Stimulated activated memory B cell treated with anti-CD40 and anti-IgM and Interleukin-4, amounts not matched to agents 10 μg/mL and 1 μg/mL and 100 μg/mL, for 72 hours (primary cell): Measurements from ENCODE around the gene ABCG2.

ENCODE experiments used
- ATAC-seq: fragments of 150-1000 bp; cut with Tn5 transposase; 2 replicates; pipeline ENCODE4 v1.10.0; 2021
- H3K27ac Mint-ChIP-seq: one replicate; pipeline ENCODE4 v1.8.0; 2022; ENCODE audit warnings: mild to moderate bottlenecking, mixed read lengths
- H3K27me3 Mint-ChIP-seq: one replicate; pipeline ENCODE4 v1.8.0; 2022; ENCODE audit warnings: mixed read lengths
- H3K36me3 Mint-ChIP-seq: one replicate; pipeline ENCODE4 v1.8.0; 2022; ENCODE audit warnings: mixed read lengths
- H3K4me1 Mint-ChIP-seq: one replicate; pipeline ENCODE4 v1.8.0; 2022; ENCODE audit warnings: mixed read lengths
- H3K4me3 Mint-ChIP-seq: one replicate; pipeline ENCODE4 v1.8.0; 2022; ENCODE audit warnings: mild to moderate bottlenecking, moderate library complexity, mixed read lengths
- H3K9me3 Mint-ChIP-seq: one replicate; pipeline ENCODE4 v1.8.0; 2022; ENCODE audit warnings: mixed read lengths

Gene ABCG2

GRCh38 chr4:88158489-88159228 is at the start of gene ABCG2:
Gene ABCG2, minus strand, starts transcription at chr4:88158639. Its CDS starts 18,644 bp downstream, at chr4:88139995.
- peak; percentile 81 for ATAC-seq
- Mint-ChIP-seq H3K9me3 (no peaks in the 10 kb centered on the region), H3K4me1 (peaks cover 10% of the 10 kb centered on the region), H3K27me3 (peaks cover 11% of the 10 kb centered on the region), H3K36me3 (no peaks in the 10 kb centered on the region), H3K27ac (no peak within 1 kb of the TSS), H3K4me3 (peak within 1 kb of the TSS; percentile 60)

GRCh38 chr4:88208156-88208555 is 49.7 kb upstream of the ABCG2 start:
- Mint-ChIP-seq H3K4me1 (no peaks in the 10 kb centered on the region), H3K27ac (no peak overlapping the region), H3K27me3 (peaks cover 15% of the 10 kb centered on the region), H3K9me3 (no peaks in the 10 kb centered on the region), H3K4me3 (no peak overlapping the region), H3K36me3 (no peaks in the 10 kb centered on the region)
- no peak for ATAC-seq

- H3K9me3 Mint-ChIP-seq = no peaks in the 10 kb centered on the region
- no peaks in the 10 kb centered on the region for H3K4me1 Mint-ChIP-seq
- ATAC-seq = no peak
- H3K36me3 Mint-ChIP-seq = no peaks in the 10 kb centered on the region
- no peak overlapping the region for H3K4me3 Mint-ChIP-seq
- no peak overlapping the region for H3K27ac Mint-ChIP-seq
- peaks cover 15% of the 10 kb centered on the region for H3K27me3 Mint-ChIP-seq
These were observed 48.7 kb upstream of the ABCG2 start for GRCh38 chr4:88207171-88207570.

- ATAC-seq = no peak
- Mint-ChIP-seq H3K9me3 (no peaks in the 10 kb centered on the region), H3K27me3 (peaks cover 15% of the 10 kb centered on the region), H3K4me3 (no peak overlapping the region), H3K36me3 (no peaks in the 10 kb centered on the region), H3K4me1 (no peaks in the 10 kb centered on the region), H3K27ac (no peak overlapping the region)
These were observed 46.4 kb upstream of the ABCG2 start for GRCh38 chr4:88204882-88205281.

- peaks cover 15% of the 10 kb centered on the region for H3K27me3 Mint-ChIP-seq
- no peaks in the 10 kb centered on the region for H3K9me3 Mint-ChIP-seq
- no peak overlapping the region for H3K27ac Mint-ChIP-seq
- no peak overlapping the region for H3K4me3 Mint-ChIP-seq
- H3K36me3 Mint-ChIP-seq = no peaks in the 10 kb centered on the region
- H3K4me1 Mint-ChIP-seq = no peaks in the 10 kb centered on the region
- ATAC-seq = no peak
These were observed 44.0 kb upstream of the ABCG2 start for GRCh38 chr4:88202443-88202842.

GRCh38 chr4:88200186-88200585 is 41.7 kb upstream of the ABCG2 start:
- ATAC-seq = no peak
- Mint-ChIP-seq H3K36me3 (no peaks in the 10 kb centered on the region), H3K27ac (no peak overlapping the region), H3K4me3 (no peak overlapping the region), H3K9me3 (no peaks in the 10 kb centered on the region), H3K27me3 (no peaks in the 10 kb centered on the region), H3K4me1 (no peaks in the 10 kb centered on the region)

GRCh38 chr4:88196523-88197185 is 38.2 kb upstream of the ABCG2 start:
- no peak for ATAC-seq
- Mint-ChIP-seq H3K9me3 (no peaks in the 10 kb centered on the region), H3K27ac (no peak overlapping the region), H3K27me3 (no peaks in the 10 kb centered on the region), H3K4me3 (no peak overlapping the region), H3K4me1 (no peaks in the 10 kb centered on the region), H3K36me3 (no peaks in the 10 kb centered on the region)

GRCh38 chr4:88196013-88196365 is 37.5 kb upstream of the ABCG2 start:
- Mint-ChIP-seq H3K4me1 (no peaks in the 10 kb centered on the region), H3K27me3 (no peaks in the 10 kb centered on the region), H3K4me3 (no peak overlapping the region), H3K27ac (no peak overlapping the region), H3K36me3 (no peaks in the 10 kb centered on the region), H3K9me3 (no peaks in the 10 kb centered on the region)
- ATAC-seq = no peak

GRCh38 chr4:88195328-88196012 is 37.0 kb upstream of the ABCG2 start:
- Mint-ChIP-seq H3K27me3 (no peaks in the 10 kb centered on the region), H3K36me3 (no peaks in the 10 kb centered on the region), H3K4me1 (no peaks in the 10 kb centered on the region), H3K27ac (no peak overlapping the region), H3K9me3 (no peaks in the 10 kb centered on the region), H3K4me3 (no peak overlapping the region)
- no peak for ATAC-seq

- H3K4me1 Mint-ChIP-seq = no peaks in the 10 kb centered on the region
- H3K36me3 Mint-ChIP-seq = no peaks in the 10 kb centered on the region
- no peak for ATAC-seq
- no peak overlapping the region for H3K4me3 Mint-ChIP-seq
- no peaks in the 10 kb centered on the region for H3K27me3 Mint-ChIP-seq
- H3K9me3 Mint-ChIP-seq = no peaks in the 10 kb centered on the region
- no peak overlapping the region for H3K27ac Mint-ChIP-seq
These were observed 33.0 kb upstream of the ABCG2 start for GRCh38 chr4:88191404-88191803.

GRCh38 chr4:88189881-88190585 is 31.6 kb upstream of the ABCG2 start:
- Mint-ChIP-seq H3K27ac (no peak overlapping the region), H3K4me3 (no peak overlapping the region), H3K4me1 (no peaks in the 10 kb centered on the region), H3K36me3 (no peaks in the 10 kb centered on the region), H3K9me3 (no peaks in the 10 kb centered on the region), H3K27me3 (no peaks in the 10 kb centered on the region)
- no peak for ATAC-seq

- Mint-ChIP-seq H3K27me3 (peaks cover 4% of the 10 kb centered on the region), H3K9me3 (no peaks in the 10 kb centered on the region), H3K27ac (no peak overlapping the region), H3K4me3 (no peak overlapping the region), H3K4me1 (no peaks in the 10 kb centered on the region), H3K36me3 (no peaks in the 10 kb centered on the region)
- no peak for ATAC-seq
These were observed 30.9 kb upstream of the ABCG2 start for GRCh38 chr4:88189418-88189738.

GRCh38 chr4:88188738-88189417 is 30.4 kb upstream of the ABCG2 start:
- Mint-ChIP-seq H3K27ac (no peak overlapping the region), H3K9me3 (no peaks in the 10 kb centered on the region), H3K36me3 (no peaks in the 10 kb centered on the region), H3K27me3 (peaks cover 9% of the 10 kb centered on the region), H3K4me1 (no peaks in the 10 kb centered on the region), H3K4me3 (no peak overlapping the region)
- ATAC-seq = no peak

- Mint-ChIP-seq H3K4me1 (peaks cover 7% of the 10 kb centered on the region), H3K27ac (no peak overlapping the region), H3K36me3 (no peaks in the 10 kb centered on the region), H3K9me3 (no peaks in the 10 kb centered on the region), H3K27me3 (peaks cover 20% of the 10 kb centered on the region), H3K4me3 (no peak overlapping the region)
- no peak for ATAC-seq
These were observed 29.3 kb upstream of the ABCG2 start for GRCh38 chr4:88187766-88188165.

- Mint-ChIP-seq H3K27ac (no peak overlapping the region), H3K4me3 (no peak overlapping the region), H3K9me3 (no peaks in the 10 kb centered on the region), H3K4me1 (peaks cover 13% of the 10 kb centered on the region), H3K36me3 (no peaks in the 10 kb centered on the region), H3K27me3 (peaks cover 37% of the 10 kb centered on the region)
- ATAC-seq = no peak
These were observed 27.5 kb upstream of the ABCG2 start for GRCh38 chr4:88185906-88186305.
